Spleen (tissue), 11 donors: Measurements from ENCODE around the gene CA9. TPM values are rescaled to one million over a fixed set of nuclear protein-coding genes. Genes with fewer than 3 reads are reported as not detected.

Experiments used
- DNase-seq: peaks from one replicate; pipeline ENCODE4 v3.0.0-alpha.2; 2020
- H3K27ac ChIP-seq, 8 donors: fragments of 200-600 bp; sonication (generic) in 7 of 8; 1 replicate in 4 of 8; 2 replicates in 4 of 8; pipeline versions ENCODE4 v1.5.0 to v1.8.0; 2016 to 2021; ENCODE audit warnings: inconsistent platforms in 4 of 8, mild to moderate bottlenecking in 4 of 8, moderate library complexity in 1 of 8
- H3K27me3 ChIP-seq, 7 donors: fragments of 200-600 bp; sonication (generic) in 6 of 7; replicated peaks in 1 of 7; 1 replicate in 4 of 7; 2 replicates in 3 of 7; pipeline versions ENCODE4 v1.5.0 to v1.8.0; 2016 to 2021; ENCODE audit warnings: inconsistent platforms in 3 of 7, mild to moderate bottlenecking in 1 of 7
- H3K36me3 ChIP-seq, 6 donors: fragments of 200-600 bp; sonication (generic) in 5 of 6; 1 replicate in 4 of 6; 2 replicates in 2 of 6; pipeline versions ENCODE4 v1.5.0 to v1.8.0; 2016 to 2021; ENCODE audit warnings: inconsistent platforms in 2 of 6
- H3K4me1 ChIP-seq, 6 donors: fragments of 200-600 bp; sonication (generic) in 5 of 6; 1 replicate in 3 of 6; 2 replicates in 3 of 6; pipeline versions ENCODE4 v1.5.0 to v1.8.0; 2016 to 2021; ENCODE audit warnings: inconsistent platforms in 3 of 6
- H3K4me3 ChIP-seq, 8 donors: fragments of 200-600 bp; sonication (generic) in 7 of 8; 1 replicate in 4 of 8; 2 replicates in 4 of 8; pipeline versions ENCODE4 v1.5.0 to v1.8.0; 2016 to 2021; ENCODE audit warnings: inconsistent platforms in 4 of 8, mild to moderate bottlenecking in 4 of 8, moderate library complexity in 2 of 8
- H3K9me3 ChIP-seq, 8 donors: fragments of 200-600 bp; sonication (generic) in 7 of 8; 1 replicate in 4 of 8; 2 replicates in 4 of 8; pipeline versions ENCODE4 v1.5.0 to v1.8.0; 2016 to 2021; ENCODE audit warnings: inconsistent platforms in 4 of 8
- POLR2A ChIP-seq, 3 donors: fragments of 450-650 bp; IDR thresholded peaks; one replicate each; pipeline ENCODE4 v1.5.1; 2017; ENCODE audit warnings: antibody characterized with exemption in 3 of 3, mild to moderate bottlenecking in 1 of 3
- POLR2AphosphoS5 ChIP-seq, 3 donors: sonication (generic); formaldehyde crosslinking; IDR thresholded peaks; one replicate each; pipeline ENCODE4 v1.5.1; 2017; ENCODE audit warnings: antibody characterized with exemption in 3 of 3
- WGBS, 5 donors: extraction: QIAGEN DNeasy Blood & Tissue Kit in 3 of 5; methylation state at CpG; one replicate each; pipeline versions ENCODE4 v1.1.5 to v1.1.7; 2013 to 2018; 5-methylcytosine and 5-hydroxymethylcytosine counted together
- intact Hi-C: fragments of 100-400 bp; cut with DNase I; formaldehyde crosslinking; loops from one replicate; pipeline ENCODE4 v1.15.0; 2023; ENCODE audit warnings: low total_unique reads
- polyA plus RNA-seq, 3 donors: library from polyadenylated mRNA; stranded (reverse); fragments of 200-250 nt; gene quantifications; one replicate each; pipeline ENCODE4 v1.2.1, GENCODE V29; 2013
- total RNA-seq, 7 donors: library from RNA; depleted of rRNA in 3 of 7; stranded (reverse); fragments of >200 nt in 3 of 7; fragmentation: NEBNext Ultra II Directional in 4 of 7; extraction: Animal tissue kit (Norgen Biotek cat#: 25700) in 4 of 7; gene quantifications; one replicate each; pipeline versions ENCODE4 v1.1.0 to v1.2.1, GENCODE V29; 2016 to 2021
- TF ChIP-seq, protein P1 (sequence below), 11 experiments: fragments of 200-600 bp in 7 of 11; fragments of 450-650 bp in 4 of 11; sonication (generic) in 4 of 11; IDR thresholded peaks in 8 of 11; conservative IDR thresholded peaks in 3 of 11; 1 replicate in 7 of 11; 2 replicates in 4 of 11; pipeline versions ENCODE4 v1.4.0 to v1.8.0; 2016 to 2021; ENCODE audit warnings: antibody characterized with exemption in 11 of 11, inconsistent platforms in 4 of 11, mild to moderate bottlenecking in 1 of 11
- donor health status: healthy with polysubstance abuse.
- donor health status: DM: no; HTN: no; CAD: no; lungs with moderate emphysema.
- donor health status: DM: no; HTN: no; CAD: no.
- donor health status: Bipolar disorder and iron deficiency.
- donor health status: healthy.
- donor health status: DM: no; HTN: no; CAD: no.
- donor health status: DM: yes; HTN: yes; CAD: no.

Gene CA9
- total and polyA plus RNA-seq, 10 donors, result 0.26 to 0.30 TPM; not detected in 8

DNA sequence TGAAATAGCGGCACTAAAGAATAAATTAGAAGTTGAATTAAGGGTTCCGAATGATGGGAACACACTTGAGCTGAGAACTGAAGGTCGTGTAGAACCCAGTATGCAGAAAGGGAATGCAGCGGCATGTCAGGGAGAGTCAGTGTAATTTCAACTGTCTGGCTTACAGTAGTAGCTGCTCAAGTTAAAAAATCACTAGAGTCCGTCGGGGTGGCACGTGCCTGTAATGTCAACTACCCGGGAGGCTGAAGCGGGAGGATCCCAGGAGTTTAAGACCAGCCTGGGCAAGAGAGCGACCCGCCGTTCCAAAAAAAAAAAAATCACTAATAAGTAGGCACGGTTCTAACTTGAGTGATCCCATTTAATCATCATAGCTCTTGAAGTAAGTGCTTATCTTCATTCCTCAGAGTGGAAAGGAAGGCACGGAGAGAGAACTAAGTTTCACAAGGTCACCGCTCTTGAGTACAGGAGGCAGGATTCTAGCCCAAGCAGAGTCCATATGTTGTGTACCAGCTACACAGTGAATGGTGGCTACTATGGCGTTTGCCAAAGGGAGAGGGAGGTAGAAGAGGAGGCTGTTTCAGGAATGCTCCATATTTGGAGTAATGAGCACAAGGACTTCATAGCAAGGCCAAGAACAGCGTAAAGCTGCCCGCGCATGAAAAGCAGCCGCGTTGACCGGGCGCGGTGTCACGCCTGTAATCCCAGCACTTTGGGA, 16.7 kb upstream of the CA9 start:
- Histone ChIP-seq H3K27me3 (no peaks in the 10 kb centered on the region), H3K36me3 (peaks cover 0 to 24% (median 13%) of the 10 kb centered on the region in 6 donors), H3K4me1 (peaks cover 31 to 83% (median 56%) of the 10 kb centered on the region in 6 donors), H3K27ac (peak overlapping the region; percentile 91 to 98 (median 97)), H3K9me3 (no peaks in the 10 kb centered on the region), H3K4me3 (peak overlapping the region; percentile 12 to 93 (median 84))
- no peak for DNase-seq
- intact Hi-C loops, result loop anchor here (5.0 kb wide), 1 partner anchor 75 kb away; the partner anchor contains the start of genes CREB3 and TLN1
- 30 to 41% (median 34%) methylated on average over 25 of the region's 25 CpGs for WGBS, 5 donors
- TF ChIP-seq POLR2AphosphoS5 (IDR thresholded peaks at IDR 0.05) (no peak), POLR2A (IDR thresholded peaks at IDR 0.05) (no peak)
- TF ChIP-seq, protein P1, sequence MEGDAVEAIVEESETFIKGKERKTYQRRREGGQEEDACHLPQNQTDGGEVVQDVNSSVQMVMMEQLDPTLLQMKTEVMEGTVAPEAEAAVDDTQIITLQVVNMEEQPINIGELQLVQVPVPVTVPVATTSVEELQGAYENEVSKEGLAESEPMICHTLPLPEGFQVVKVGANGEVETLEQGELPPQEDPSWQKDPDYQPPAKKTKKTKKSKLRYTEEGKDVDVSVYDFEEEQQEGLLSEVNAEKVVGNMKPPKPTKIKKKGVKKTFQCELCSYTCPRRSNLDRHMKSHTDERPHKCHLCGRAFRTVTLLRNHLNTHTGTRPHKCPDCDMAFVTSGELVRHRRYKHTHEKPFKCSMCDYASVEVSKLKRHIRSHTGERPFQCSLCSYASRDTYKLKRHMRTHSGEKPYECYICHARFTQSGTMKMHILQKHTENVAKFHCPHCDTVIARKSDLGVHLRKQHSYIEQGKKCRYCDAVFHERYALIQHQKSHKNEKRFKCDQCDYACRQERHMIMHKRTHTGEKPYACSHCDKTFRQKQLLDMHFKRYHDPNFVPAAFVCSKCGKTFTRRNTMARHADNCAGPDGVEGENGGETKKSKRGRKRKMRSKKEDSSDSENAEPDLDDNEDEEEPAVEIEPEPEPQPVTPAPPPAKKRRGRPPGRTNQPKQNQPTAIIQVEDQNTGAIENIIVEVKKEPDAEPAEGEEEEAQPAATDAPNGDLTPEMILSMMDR (IDR thresholded peaks at IDR 0.05 in 8 of 11, conservative IDR thresholded peaks at IDR 0.05 in 3 of 11), result no peak

DNA sequence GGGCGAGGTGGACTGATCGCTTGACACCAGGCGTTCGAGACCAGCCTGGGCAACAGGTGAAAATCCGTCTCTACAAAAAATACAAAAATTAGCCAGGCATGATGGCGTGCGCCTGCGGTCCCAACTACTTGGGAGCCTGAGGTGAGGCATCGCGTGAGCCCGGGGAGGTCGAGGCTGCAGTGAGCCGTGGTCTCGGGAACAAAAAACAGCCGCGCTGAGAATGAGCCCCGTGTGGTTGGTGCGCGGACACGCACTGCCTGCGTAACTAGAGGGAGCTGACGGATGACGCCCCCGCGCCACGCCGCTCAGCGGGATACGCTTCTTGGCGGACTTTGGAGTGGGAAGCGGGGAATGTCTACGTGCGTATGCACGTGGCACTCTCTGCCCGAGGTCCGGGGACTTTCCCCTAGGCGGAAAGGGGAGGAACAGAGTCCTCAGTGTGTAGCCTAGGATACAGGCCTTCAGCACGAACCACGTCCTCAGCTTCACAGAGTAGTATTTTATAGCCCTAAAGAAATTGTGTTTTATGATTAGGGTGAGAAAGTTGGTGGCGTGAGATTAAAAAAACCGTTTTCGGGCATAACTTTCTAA, 16.1 kb upstream of the CA9 start, which contains the start of gene RMRP:
RMRP (minus strand) TSS at position 474 of the 591 bp plus-strand sequence.
- 0 to 2% (median 1%) methylated on average over 38 to 42 of the region's 42 CpGs for WGBS, 5 donors
- no peaks in the 10 kb centered on the region for H3K27me3 ChIP-seq
- peak; percentile 96 for DNase-seq
- peak within 1 kb of the TSS; percentile 78 to 93 (median 87) for H3K4me3 ChIP-seq
- H3K27ac ChIP-seq, result peak within 1 kb of the TSS; percentile 91 to 98 (median 97)
- no peaks in the 10 kb centered on the region for H3K9me3 ChIP-seq
- peaks cover 0 to 31% (median 13%) of the 10 kb centered on the region in 6 donors for H3K36me3 ChIP-seq
- intact Hi-C loops, result loop anchor here (5.0 kb wide), 1 partner anchor 75 kb away; the partner anchor contains the start of genes CREB3 and TLN1
- TF ChIP-seq POLR2AphosphoS5 (IDR thresholded peaks at IDR 0.05) (peak; percentile 87 to 91 (median 88)), POLR2A (IDR thresholded peaks at IDR 0.05) (peak in 1 of 3 donors; percentile 71)
- TF ChIP-seq, protein P1 (IDR thresholded peaks at IDR 0.05 in 8 of 11, conservative IDR thresholded peaks at IDR 0.05 in 3 of 11), result peak in 6 of 11 experiments; percentile 30 to 52 (median 36)
- H3K4me1 ChIP-seq, result peaks cover 37 to 83% (median 56%) of the 10 kb centered on the region in 6 donors

DNA sequence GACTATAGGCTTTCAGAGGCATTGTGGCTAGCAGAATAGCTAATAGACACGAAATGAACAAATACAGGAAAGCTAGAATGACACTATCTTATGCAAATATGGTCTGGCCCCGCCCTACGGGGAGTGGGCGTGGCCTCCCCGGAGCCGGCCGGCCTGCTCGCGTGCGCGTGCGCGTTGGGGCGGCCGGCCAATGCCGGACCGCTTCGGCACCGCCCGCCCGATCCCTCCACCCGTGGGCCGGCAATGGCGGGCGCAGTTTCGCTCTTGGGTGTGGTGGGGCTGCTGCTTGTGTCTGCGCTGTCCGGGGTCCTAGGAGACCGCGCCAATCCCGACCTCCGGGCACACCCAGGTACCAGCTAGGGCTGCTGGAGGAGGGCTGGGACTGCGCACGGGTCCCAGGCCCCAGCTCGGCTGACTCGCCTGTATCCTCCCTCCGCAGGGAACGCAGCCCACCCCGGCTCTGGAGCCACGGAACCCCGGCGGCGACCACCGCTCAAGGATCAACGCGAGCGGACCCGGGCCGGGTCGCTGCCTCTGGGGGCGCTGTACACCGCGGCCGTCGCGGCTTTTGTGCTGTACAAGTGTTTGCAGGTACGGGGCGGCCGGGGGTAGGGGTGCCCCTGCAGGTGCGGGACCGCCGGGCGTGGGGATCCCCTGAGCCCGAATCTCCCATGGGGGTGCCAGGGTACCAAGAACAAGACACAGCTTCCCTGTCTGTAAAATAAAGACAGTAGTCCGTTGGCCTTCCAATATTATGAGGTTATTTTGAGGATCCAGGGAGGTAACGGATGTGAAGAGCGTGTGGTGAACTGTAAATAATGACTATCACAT, 15.4 kb upstream of the CA9 start, which contains the start of gene CCDC107:
CCDC107 (plus strand) TSS at position 156 of the 831 bp plus-strand sequence; CDS start at position 244, 88 bp downstream.
- intact Hi-C loops, result loop anchor here (5.0 kb wide), 1 partner anchor 74 kb away; the partner anchor contains the start of genes CREB3 and TLN1
- Histone ChIP-seq H3K27ac (peak within 1 kb of the TSS; percentile 91 to 98 (median 97)), H3K36me3 (peaks cover 0 to 32% (median 13%) of the 10 kb centered on the region in 6 donors), H3K27me3 (no peaks in the 10 kb centered on the region), H3K9me3 (no peaks in the 10 kb centered on the region), H3K4me3 (peak within 1 kb of the TSS; percentile 78 to 93 (median 87)), H3K4me1 (peaks cover 38 to 84% (median 58%) of the 10 kb centered on the region in 6 donors)
- 0 to 1% (median 1%) methylated on average over 10 to 67 of the region's 67 CpGs for WGBS, 5 donors
- peak; percentile 97 for DNase-seq
- TF ChIP-seq POLR2AphosphoS5 (IDR thresholded peaks at IDR 0.05) (peak; percentile 84 to 88 (median 85)), POLR2A (IDR thresholded peaks at IDR 0.05) (peak; percentile 34 to 86 (median 78))
- TF ChIP-seq, protein P1 (IDR thresholded peaks at IDR 0.05 in 8 of 11, conservative IDR thresholded peaks at IDR 0.05 in 3 of 11), result peak; percentile 55 to 85 (median 75)
